ENCODE measurements around the gene LUZP2.

LUZP2 gene

GRCh38 chr11:24524156-24524555 lies 27.3 kb downstream of the LUZP2 start:
- TF ChIP-seq, protein P1, sequence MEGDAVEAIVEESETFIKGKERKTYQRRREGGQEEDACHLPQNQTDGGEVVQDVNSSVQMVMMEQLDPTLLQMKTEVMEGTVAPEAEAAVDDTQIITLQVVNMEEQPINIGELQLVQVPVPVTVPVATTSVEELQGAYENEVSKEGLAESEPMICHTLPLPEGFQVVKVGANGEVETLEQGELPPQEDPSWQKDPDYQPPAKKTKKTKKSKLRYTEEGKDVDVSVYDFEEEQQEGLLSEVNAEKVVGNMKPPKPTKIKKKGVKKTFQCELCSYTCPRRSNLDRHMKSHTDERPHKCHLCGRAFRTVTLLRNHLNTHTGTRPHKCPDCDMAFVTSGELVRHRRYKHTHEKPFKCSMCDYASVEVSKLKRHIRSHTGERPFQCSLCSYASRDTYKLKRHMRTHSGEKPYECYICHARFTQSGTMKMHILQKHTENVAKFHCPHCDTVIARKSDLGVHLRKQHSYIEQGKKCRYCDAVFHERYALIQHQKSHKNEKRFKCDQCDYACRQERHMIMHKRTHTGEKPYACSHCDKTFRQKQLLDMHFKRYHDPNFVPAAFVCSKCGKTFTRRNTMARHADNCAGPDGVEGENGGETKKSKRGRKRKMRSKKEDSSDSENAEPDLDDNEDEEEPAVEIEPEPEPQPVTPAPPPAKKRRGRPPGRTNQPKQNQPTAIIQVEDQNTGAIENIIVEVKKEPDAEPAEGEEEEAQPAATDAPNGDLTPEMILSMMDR (IDR thresholded peaks at IDR 0.05; ENCODE audit: low read depth, low read length), result no peak
- DNase-seq, result no peak
- Histone ChIP-seq H3K4me3 (ENCODE audit: low read depth, low read length) (no peak overlapping the region), H3K36me3 (no peaks in the 10 kb centered on the region), H3K9me3 (ENCODE audit: severe bottlenecking) (no peaks in the 10 kb centered on the region), H3K27ac (no peak overlapping the region), H3K27me3 (ENCODE audit: insufficient read depth, low read depth, severe bottlenecking) (no peaks in the 10 kb centered on the region)

- H3K4me3 ChIP-seq (ENCODE audit: low read depth, low read length), result no peak overlapping the region
- DNase-seq, result no peak
- H3K27me3 ChIP-seq (ENCODE audit: insufficient read depth, low read depth, severe bottlenecking), result no peaks in the 10 kb centered on the region
- H3K9me3 ChIP-seq (ENCODE audit: severe bottlenecking), result no peaks in the 10 kb centered on the region
- TF ChIP-seq, protein P1 (IDR thresholded peaks at IDR 0.05; ENCODE audit: low read depth, low read length), result no peak
- H3K27ac ChIP-seq, result no peak overlapping the region
- H3K36me3 ChIP-seq, result no peaks in the 10 kb centered on the region
These were observed 34.7 kb downstream of the LUZP2 start for GRCh38 chr11:24531528-24531927.

- Histone ChIP-seq H3K27me3 (ENCODE audit: insufficient read depth, low read depth, severe bottlenecking) (no peaks in the 10 kb centered on the region), H3K27ac (no peak overlapping the region), H3K4me3 (ENCODE audit: low read depth, low read length) (no peak overlapping the region), H3K36me3 (no peaks in the 10 kb centered on the region), H3K9me3 (ENCODE audit: severe bottlenecking) (no peaks in the 10 kb centered on the region)
- TF ChIP-seq, protein P1 (IDR thresholded peaks at IDR 0.05; ENCODE audit: low read depth, low read length), result no peak
- DNase-seq, result no peak
These were observed 46.9 kb downstream of the LUZP2 start for GRCh38 chr11:24543771-24544170.

DNA sequence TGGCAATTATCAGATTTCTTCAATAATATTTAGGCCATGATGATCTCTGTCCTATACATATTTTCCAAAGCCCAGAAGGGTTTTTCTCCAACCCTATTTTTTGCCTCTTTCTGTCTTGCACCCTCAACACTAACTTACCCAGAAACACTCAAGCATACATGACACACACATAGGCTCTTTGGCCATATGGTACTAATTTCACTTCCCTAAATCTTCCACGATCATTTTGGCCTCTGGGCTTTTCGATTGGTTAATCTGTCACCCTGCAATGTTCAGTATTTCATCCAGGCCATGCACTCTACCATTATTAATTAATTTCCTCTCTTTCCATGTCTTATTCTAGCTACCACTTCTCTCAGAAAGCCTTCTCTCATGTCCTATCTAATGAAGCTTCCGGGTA lies 59.8 kb downstream of the LUZP2 start:
- DNase-seq, result no peak
- no peaks in the 10 kb centered on the region for H3K36me3 ChIP-seq
- H3K9me3 ChIP-seq (ENCODE audit: severe bottlenecking), result no peaks in the 10 kb centered on the region
- H3K4me3 ChIP-seq (ENCODE audit: low read depth, low read length), result no peak overlapping the region
- H3K27ac ChIP-seq, result no peak overlapping the region
- H3K27me3 ChIP-seq (ENCODE audit: insufficient read depth, low read depth, severe bottlenecking), result no peaks in the 10 kb centered on the region
- TF ChIP-seq, protein P1 (IDR thresholded peaks at IDR 0.05; ENCODE audit: low read depth, low read length), result no peak

DNA sequence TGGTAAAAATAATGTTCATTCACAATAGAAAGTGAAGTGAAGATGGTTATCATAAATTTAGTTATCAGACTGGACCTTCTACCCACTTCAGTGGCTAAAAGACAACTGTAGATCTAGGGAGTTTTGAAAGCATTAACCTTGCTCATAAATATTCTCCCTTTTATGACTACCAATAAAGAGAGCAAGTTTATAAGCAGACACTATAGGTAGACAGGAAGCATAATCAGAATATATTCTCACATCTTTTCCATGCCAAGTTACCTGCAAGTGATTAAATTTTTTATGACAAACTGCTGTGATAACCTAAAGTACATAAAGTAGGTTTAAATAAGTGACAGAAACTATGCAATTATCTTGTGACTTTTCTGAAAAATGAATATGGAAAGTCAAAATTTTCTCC lies 62.5 kb downstream of the LUZP2 start:
- Histone ChIP-seq H3K9me3 (ENCODE audit: severe bottlenecking) (no peaks in the 10 kb centered on the region), H3K4me3 (ENCODE audit: low read depth, low read length) (no peak overlapping the region), H3K27me3 (ENCODE audit: insufficient read depth, low read depth, severe bottlenecking) (no peaks in the 10 kb centered on the region), H3K36me3 (no peaks in the 10 kb centered on the region), H3K27ac (no peak overlapping the region)
- TF ChIP-seq, protein P1 (IDR thresholded peaks at IDR 0.05; ENCODE audit: low read depth, low read length), result no peak
- DNase-seq, result no peak

GRCh38 chr11:24560324-24560723 lies 63.5 kb downstream of the LUZP2 start:
- Histone ChIP-seq H3K27ac (no peak overlapping the region), H3K4me3 (ENCODE audit: low read depth, low read length) (no peak overlapping the region), H3K9me3 (ENCODE audit: severe bottlenecking) (no peaks in the 10 kb centered on the region), H3K27me3 (ENCODE audit: insufficient read depth, low read depth, severe bottlenecking) (no peaks in the 10 kb centered on the region), H3K36me3 (no peaks in the 10 kb centered on the region)
- TF ChIP-seq, protein P1 (IDR thresholded peaks at IDR 0.05; ENCODE audit: low read depth, low read length), result no peak
- DNase-seq, result no peak
